Measurements from ENCODE around the gene ADAM11. TPM values are rescaled to one million over a fixed set of nuclear protein-coding genes. Genes with fewer than 3 reads are reported as not detected.

The ADAM11 gene
- total and polyA plus RNA-seq, 2 of the 8 experiments (the other 6 are each of a cell fraction or from before 2014, with no cell fraction given): 2.3 to 2.9 TPM

DNA sequence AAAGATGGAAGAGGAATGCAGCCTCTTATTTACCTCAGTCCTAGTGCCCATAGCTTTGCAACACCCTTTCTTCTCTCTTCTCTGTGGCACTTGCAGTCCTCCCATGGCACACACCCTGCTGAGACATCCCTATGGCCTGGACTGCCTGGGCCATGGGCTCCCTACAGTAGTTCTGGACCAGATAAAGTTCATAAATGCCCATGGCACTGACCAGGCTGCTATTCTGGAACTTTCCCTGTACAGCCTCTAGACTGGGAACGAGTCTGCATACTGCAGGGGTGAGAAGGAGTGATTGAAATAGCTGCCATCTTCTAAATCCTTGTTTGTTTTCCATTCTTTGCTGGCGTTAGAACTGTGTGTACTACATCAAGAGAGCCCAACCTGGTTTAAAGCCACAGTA lies 24.5 kb upstream of the ADAM11 start:
- WGBS, 2 experiments (ENCODE audit: extremely low coverage in 1 of 2, insufficient coverage in 1 of 2, insufficient read length in 1 of 2, insufficient replicate concordance in 2 of 2, low coverage in 1 of 2, low lambda C conversion rate in 2 of 2, missing lambda C conversion rate in 1 of 2): 97% methylated on average over 2 of the region's 2 CpGs; no CpG with 5 or more reads in 1 of the 2 experiments
- H3K4me2 ChIP-seq (ENCODE audit: insufficient read depth in 1 of 2, low read depth in 2 of 2, low read length in 2 of 2): no peak overlapping the region
- no peak overlapping the region for H3K9ac ChIP-seq (replicated peaks in 1 of 4; ENCODE audit: extremely low read depth in 1 of 4, low read depth in 3 of 4, low read length in 3 of 4)
- H3K36me3 ChIP-seq (ENCODE audit: control insufficient read depth in 2 of 4, insufficient read depth in 4 of 4, low read length in 3 of 4): peaks cover 10 to 38% (median 19%) of the 10 kb centered on the region in 4 experiments; a peak in 7 of 8 replicates
- no peak overlapping the region for H2BK120ac ChIP-seq (replicated peaks; ENCODE audit: low read depth, low read length)
- no peak for DNase-seq (ENCODE audit: low read depth in 1 of 2, low spot score in 2 of 2)
- H3K79me2 ChIP-seq (ENCODE audit: control insufficient read depth in 1 of 2, insufficient read depth in 2 of 2, low read length in 2 of 2): no peaks in the 10 kb centered on the region
- no peak overlapping the region for H3K27ac ChIP-seq (ENCODE audit: low read depth, low read length)
- H3K27me3 ChIP-seq (replicated peaks in 1 of 4; ENCODE audit: control insufficient read depth in 3 of 4, extremely low read depth in 1 of 4, insufficient read depth in 3 of 4, low read length in 3 of 4): no peaks in the 10 kb centered on the region
- no peak overlapping the region for H2AFZ ChIP-seq (ENCODE audit: low read length)
- no peak overlapping the region for H2BK12ac ChIP-seq (ENCODE audit: low read depth, low read length)
- peaks cover 0 to 2% of the 10 kb centered on the region in 2 experiments for H4K20me1 ChIP-seq (replicated peaks in 1 of 2; ENCODE audit: control insufficient read depth in 1 of 2, insufficient read depth in 2 of 2, low read length in 2 of 2)
- H4K5ac ChIP-seq (ENCODE audit: insufficient read length, low read depth, low read length): no peak overlapping the region
- H3K9me3 ChIP-seq (ENCODE audit: insufficient read depth in 2 of 2, low read depth in 1 of 2, low read length in 1 of 2): no peaks in the 10 kb centered on the region
- ChIA-PET POLR2A (ENCODE audit: partially characterized antibody) (no interaction called here), CTCF (ENCODE audit: partially characterized antibody) (interaction anchor here (0.7 to 7.1 kb wide), 15 partner anchors 8 to 365 kb away, joined by 3 to 38 read pairs (median 4); partner anchors contain the start of gene CCDC43)
- H4K91ac ChIP-seq (replicated peaks; ENCODE audit: insufficient read length, low read length): no peak overlapping the region
- H4K8ac ChIP-seq (ENCODE audit: extremely low read depth, insufficient read depth, low read length): no peak overlapping the region
- no peak overlapping the region for H2BK5ac ChIP-seq (ENCODE audit: low read depth, low read length)
- H3K23ac ChIP-seq (ENCODE audit: insufficient read length): no peak overlapping the region
- FAIRE-seq: no peak
- H2BK20ac ChIP-seq (ENCODE audit: low read length): no peak overlapping the region
- no peak overlapping the region for H3K18ac ChIP-seq (ENCODE audit: extremely low read depth, low read length)
- no peaks in the 10 kb centered on the region for H3K79me1 ChIP-seq (ENCODE audit: low read depth, low read length)
- H3K23me2 ChIP-seq (ENCODE audit: low read depth, low read length): no peaks in the 10 kb centered on the region; the same call in 1 of the 2 replicates
- H3K4me1 ChIP-seq (replicated peaks in 1 of 4; ENCODE audit: control insufficient read depth in 3 of 4, insufficient read depth in 4 of 4, low read length in 3 of 4): peaks cover 2 to 6% (median 3%) of the 10 kb centered on the region in 4 experiments; a peak in 4 of 7 replicates
- no peak overlapping the region for H2AK5ac ChIP-seq (ENCODE audit: low read depth, low read length)
- no peak overlapping the region for H3K4ac ChIP-seq (replicated peaks; ENCODE audit: insufficient read length, low read depth, low read length)
- no peak overlapping the region for H2BK15ac ChIP-seq (ENCODE audit: low read length)
- no peak overlapping the region for H3K14ac ChIP-seq (ENCODE audit: insufficient read length)
- H3K56ac ChIP-seq (replicated peaks; ENCODE audit: insufficient read length, low read depth, low read length): no peak overlapping the region
- no peak overlapping the region for H3K4me3 ChIP-seq (ENCODE audit: extremely low read depth in 1 of 4, insufficient read depth in 2 of 4, low read depth in 3 of 4, low read length in 4 of 4)
- TF ChIP-seq TBP (IDR thresholded peaks at IDR 0.05; ENCODE audit: low read depth, low read length): no peak
- no peak for TF ChIP-seq RBBP5 (IDR thresholded peaks at IDR 0.05; ENCODE audit: borderline replicate concordance, low read depth, low read length)
- TF ChIP-seq HDAC6 (IDR thresholded peaks at IDR 0.05; ENCODE audit: low read depth, low read length): no peak
- no peak for TF ChIP-seq ZNF274 (IDR thresholded peaks at IDR 0.05; ENCODE audit: borderline replicate concordance, extremely low read depth, low read length)
- no peak for TF ChIP-seq NRF1 (IDR thresholded peaks at IDR 0.05; ENCODE audit: low read depth, low read length)
- TF ChIP-seq, protein P1, sequence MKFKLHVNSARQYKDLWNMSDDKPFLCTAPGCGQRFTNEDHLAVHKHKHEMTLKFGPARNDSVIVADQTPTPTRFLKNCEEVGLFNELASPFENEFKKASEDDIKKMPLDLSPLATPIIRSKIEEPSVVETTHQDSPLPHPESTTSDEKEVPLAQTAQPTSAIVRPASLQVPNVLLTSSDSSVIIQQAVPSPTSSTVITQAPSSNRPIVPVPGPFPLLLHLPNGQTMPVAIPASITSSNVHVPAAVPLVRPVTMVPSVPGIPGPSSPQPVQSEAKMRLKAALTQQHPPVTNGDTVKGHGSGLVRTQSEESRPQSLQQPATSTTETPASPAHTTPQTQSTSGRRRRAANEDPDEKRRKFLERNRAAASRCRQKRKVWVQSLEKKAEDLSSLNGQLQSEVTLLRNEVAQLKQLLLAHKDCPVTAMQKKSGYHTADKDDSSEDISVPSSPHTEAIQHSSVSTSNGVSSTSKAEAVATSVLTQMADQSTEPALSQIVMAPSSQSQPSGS (IDR thresholded peaks at IDR 0.05; ENCODE audit: low read length): no peak
- TF ChIP-seq HDAC2 (IDR thresholded peaks at IDR 0.05; ENCODE audit: borderline replicate concordance in 1 of 2, low read depth in 2 of 2, low read length in 2 of 2): no peak
- no peak for TF ChIP-seq SIN3A (conservative IDR thresholded peaks at IDR 0.05 in 1 of 2, IDR thresholded peaks at IDR 0.05 in 1 of 2; ENCODE audit: low read depth in 1 of 2, low read length in 2 of 2)
- TF ChIP-seq CHD1 (IDR thresholded peaks at IDR 0.05; ENCODE audit: low read depth, low read length): no peak

Data from H1 (cell line).